ENCODE results near the gene FRY. TPM values are rescaled to one million over a fixed set of nuclear protein-coding genes. Genes with fewer than 3 reads are reported as not detected.

The FRY gene
- total and polyA plus RNA-seq, 2 donors from 2014 or later, result 21.8 to 69.5 TPM

DNA sequence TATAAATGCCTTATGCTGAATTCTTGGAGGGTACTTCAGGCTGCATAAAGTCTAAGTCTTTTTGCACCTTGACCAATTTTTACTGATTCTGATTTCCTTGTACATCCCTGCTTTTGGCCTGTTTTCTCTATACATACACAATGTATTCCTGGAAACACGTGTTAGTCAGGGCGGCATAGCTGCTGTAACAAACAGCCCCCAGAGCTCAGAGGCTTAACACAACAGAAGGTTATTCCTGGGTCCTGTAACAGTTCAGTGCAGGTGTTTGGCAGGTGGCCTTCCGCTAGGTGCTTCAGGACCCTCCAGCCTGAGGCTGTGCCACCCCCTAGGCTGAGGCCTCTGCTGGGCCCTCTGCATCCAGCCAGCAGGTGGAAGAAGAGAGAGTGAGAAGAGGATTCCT lies 200.7 kb downstream of the FRY start:
- peaks cover 0 to 3% (median 0%) of the 10 kb centered on the region in 3 donors for H3K36me3 ChIP-seq (ENCODE audit: control insufficient read depth in 2 of 3, insufficient read depth in 3 of 3, low read length in 3 of 3)
- no peak overlapping the region for H3K4me3 ChIP-seq (ENCODE audit: low read length in 3 of 3)
- FAIRE-seq (no peak), DNase-seq (no peak)
- intact Hi-C loops (cut with DNase I), result no loop called here
- no peaks in the 10 kb centered on the region for H3K4me1 ChIP-seq (ENCODE audit: control insufficient read depth in 2 of 3, insufficient read depth in 2 of 3, low read depth in 1 of 3, low read length in 3 of 3)
- H3K9me3 ChIP-seq (ENCODE audit: control insufficient read depth in 2 of 3, insufficient read depth in 1 of 3, low read length in 3 of 3), result no peaks in the 10 kb centered on the region
- H3K27me3 ChIP-seq (ENCODE audit: control insufficient read depth, insufficient read depth, low read length), result no peaks in the 10 kb centered on the region
- H3K27ac ChIP-seq (ENCODE audit: low read depth in 2 of 2, low read length in 2 of 2), result no peak overlapping the region
- H3K9ac ChIP-seq (ENCODE audit: low read length in 3 of 3), result no peak overlapping the region
- TF ChIP-seq CTCF (IDR thresholded peaks at IDR 0.05; ENCODE audit: borderline replicate concordance, extremely low read depth, insufficient read depth), result no peak

DNA sequence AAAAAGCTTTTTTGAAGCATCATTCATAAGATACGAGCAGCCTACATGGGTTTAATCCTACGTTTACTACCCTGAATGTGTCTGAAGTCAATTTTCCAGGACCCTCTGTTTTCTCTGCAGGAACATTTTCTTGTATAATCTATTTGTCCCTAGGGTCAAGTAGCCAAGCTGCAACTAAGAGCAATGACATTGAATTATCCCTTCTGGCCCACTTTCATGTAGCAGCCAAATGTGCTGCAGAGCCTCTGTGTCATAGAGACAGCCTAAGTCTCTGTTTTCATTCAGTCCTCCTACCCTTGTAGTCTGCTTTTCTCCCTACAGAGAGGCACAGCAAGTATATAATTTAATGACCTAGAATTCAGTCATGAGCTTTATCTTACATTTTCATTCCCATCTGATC lies 201.5 kb downstream of the FRY start:
- Histone ChIP-seq H3K36me3 (ENCODE audit: control insufficient read depth in 2 of 3, insufficient read depth in 3 of 3, low read length in 3 of 3) (peaks cover 3 to 5% (median 4%) of the 10 kb centered on the region in 3 donors), H3K4me3 (ENCODE audit: low read length in 3 of 3) (no peak overlapping the region), H3K27ac (ENCODE audit: low read depth in 2 of 2, low read length in 2 of 2) (no peak overlapping the region), H3K9ac (ENCODE audit: low read length in 3 of 3) (no peak overlapping the region), H3K4me1 (ENCODE audit: control insufficient read depth in 2 of 3, insufficient read depth in 2 of 3, low read depth in 1 of 3, low read length in 3 of 3) (no peaks in the 10 kb centered on the region), H3K9me3 (ENCODE audit: control insufficient read depth in 2 of 3, insufficient read depth in 1 of 3, low read length in 3 of 3) (no peaks in the 10 kb centered on the region), H3K27me3 (ENCODE audit: control insufficient read depth, insufficient read depth, low read length) (no peaks in the 10 kb centered on the region)
- DNase-seq (peak in 3 of 5 donors; percentile 13 to 80 (median 53)), FAIRE-seq (no peak)
- intact Hi-C loops (cut with DNase I), result no loop called here
- no peak for TF ChIP-seq CTCF (IDR thresholded peaks at IDR 0.05; ENCODE audit: borderline replicate concordance, extremely low read depth, insufficient read depth)

DNA sequence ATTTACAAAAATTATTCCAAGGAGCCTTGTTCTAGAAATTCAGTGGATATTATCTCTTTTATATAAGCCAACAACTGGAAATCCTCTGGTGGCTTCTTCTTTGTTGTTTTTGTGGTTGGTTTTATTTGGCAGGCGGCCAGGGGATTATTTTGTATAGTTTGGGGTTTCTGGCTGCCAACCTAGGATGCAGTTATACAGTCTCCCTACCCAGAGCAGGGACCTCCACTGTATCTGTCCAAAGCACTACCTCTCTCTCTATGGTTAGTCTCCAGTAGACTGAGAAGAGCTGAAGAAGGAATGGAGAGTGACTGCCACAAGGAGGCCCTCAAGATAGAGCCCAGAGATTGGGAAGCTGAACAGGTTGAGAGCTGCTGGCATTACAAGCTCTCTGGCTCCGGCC lies 203.3 kb downstream of the FRY start:
- Histone ChIP-seq H3K4me3 (ENCODE audit: low read length in 3 of 3) (no peak overlapping the region), H3K9me3 (ENCODE audit: control insufficient read depth in 2 of 3, insufficient read depth in 1 of 3, low read length in 3 of 3) (no peaks in the 10 kb centered on the region), H3K27ac (ENCODE audit: low read depth in 2 of 2, low read length in 2 of 2) (no peak overlapping the region), H3K4me1 (ENCODE audit: control insufficient read depth in 2 of 3, insufficient read depth in 2 of 3, low read depth in 1 of 3, low read length in 3 of 3) (no peaks in the 10 kb centered on the region), H3K9ac (ENCODE audit: low read length in 3 of 3) (no peak overlapping the region), H3K27me3 (ENCODE audit: control insufficient read depth, insufficient read depth, low read length) (no peaks in the 10 kb centered on the region), H3K36me3 (ENCODE audit: control insufficient read depth in 2 of 3, insufficient read depth in 3 of 3, low read length in 3 of 3) (peaks cover 2 to 7% (median 3%) of the 10 kb centered on the region in 3 donors)
- intact Hi-C loops (cut with DNase I), result no loop called here
- FAIRE-seq, result no peak
- no peak for DNase-seq
- TF ChIP-seq CTCF (IDR thresholded peaks at IDR 0.05; ENCODE audit: borderline replicate concordance, extremely low read depth, insufficient read depth), result no peak

DNA sequence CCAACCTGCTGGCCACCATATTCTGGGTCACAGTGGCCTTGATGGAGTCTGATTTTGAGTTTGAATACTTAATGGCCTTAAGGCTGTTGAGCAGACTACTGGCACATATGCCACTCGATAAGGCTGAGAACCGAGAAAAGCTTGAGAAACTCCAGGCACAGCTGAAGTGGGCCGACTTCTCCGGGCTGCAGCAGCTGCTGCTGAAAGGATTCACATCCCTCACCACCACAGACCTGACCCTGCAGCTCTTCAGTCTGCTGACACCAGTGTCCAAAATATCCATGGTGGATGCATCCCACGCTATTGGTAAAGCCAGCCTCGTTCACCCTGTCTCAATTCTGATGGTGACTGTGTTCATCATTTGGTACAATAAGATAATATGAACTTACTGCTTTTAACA lies 206.1 kb downstream of the FRY start:
- Histone ChIP-seq H3K4me1 (ENCODE audit: control insufficient read depth in 2 of 3, insufficient read depth in 2 of 3, low read depth in 1 of 3, low read length in 3 of 3) (no peaks in the 10 kb centered on the region), H3K4me3 (ENCODE audit: low read length in 3 of 3) (no peak overlapping the region), H3K9ac (ENCODE audit: low read length in 3 of 3) (no peak overlapping the region), H3K36me3 (ENCODE audit: control insufficient read depth in 2 of 3, insufficient read depth in 3 of 3, low read length in 3 of 3) (peaks cover 3 to 12% (median 5%) of the 10 kb centered on the region in 3 donors), H3K9me3 (ENCODE audit: control insufficient read depth in 2 of 3, insufficient read depth in 1 of 3, low read length in 3 of 3) (no peaks in the 10 kb centered on the region), H3K27me3 (ENCODE audit: control insufficient read depth, insufficient read depth, low read length) (no peaks in the 10 kb centered on the region), H3K27ac (ENCODE audit: low read depth in 2 of 2, low read length in 2 of 2) (no peak overlapping the region)
- TF ChIP-seq CTCF (IDR thresholded peaks at IDR 0.05; ENCODE audit: borderline replicate concordance, extremely low read depth, insufficient read depth), result no peak
- DNase-seq (no peak), FAIRE-seq (no peak)
- intact Hi-C loops (cut with DNase I), result no loop called here

Data from kidney (tissue), 14 donors.